Retinal pigment epithelial cell (primary cell): ENCODE measurements around the gene NXPE2.
A peak's percentile ranks its signal among the peaks of the same experiment; 100 is the strongest.

Experiments used
- DNase-seq: peaks from one replicate; pipeline ENCODE4 v3.0.0-alpha.2; 2010; ENCODE audit warnings: low read depth
- H3K4me3 ChIP-seq: 2 replicates; pipeline ENCODE4 v1.5.1; 2011; ENCODE audit warnings: mild to moderate bottlenecking, low read length, control low read depth, moderate library complexity
- TF ChIP-seq, protein P1 (sequence below): conservative IDR thresholded peaks from 2 replicates; pipeline ENCODE4 v1.5.1; 2011; ENCODE audit warnings: low read depth, low read length, control low read depth, inconsistent platforms

NXPE2 gene

DNA sequence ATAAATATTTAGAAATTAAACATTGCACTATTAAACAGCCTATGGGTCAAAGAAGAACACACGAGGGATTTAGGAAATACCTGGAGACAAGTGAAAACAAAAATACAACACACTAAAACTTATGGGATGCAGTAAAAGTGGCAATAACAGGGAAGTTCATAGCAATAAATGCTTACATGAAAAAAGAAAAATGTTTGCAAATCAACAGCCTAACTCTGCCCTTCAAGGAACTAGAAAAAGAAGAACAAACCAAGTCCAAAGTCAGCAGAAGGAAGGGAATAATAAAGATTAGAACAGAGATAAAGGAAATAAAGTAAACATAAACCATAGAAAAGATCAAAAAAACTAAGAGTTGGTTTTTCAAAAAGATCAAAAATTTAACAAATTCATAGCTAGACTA is 31.6 kb downstream of the NXPE2 start:
- no peak for DNase-seq
- TF ChIP-seq, protein P1, sequence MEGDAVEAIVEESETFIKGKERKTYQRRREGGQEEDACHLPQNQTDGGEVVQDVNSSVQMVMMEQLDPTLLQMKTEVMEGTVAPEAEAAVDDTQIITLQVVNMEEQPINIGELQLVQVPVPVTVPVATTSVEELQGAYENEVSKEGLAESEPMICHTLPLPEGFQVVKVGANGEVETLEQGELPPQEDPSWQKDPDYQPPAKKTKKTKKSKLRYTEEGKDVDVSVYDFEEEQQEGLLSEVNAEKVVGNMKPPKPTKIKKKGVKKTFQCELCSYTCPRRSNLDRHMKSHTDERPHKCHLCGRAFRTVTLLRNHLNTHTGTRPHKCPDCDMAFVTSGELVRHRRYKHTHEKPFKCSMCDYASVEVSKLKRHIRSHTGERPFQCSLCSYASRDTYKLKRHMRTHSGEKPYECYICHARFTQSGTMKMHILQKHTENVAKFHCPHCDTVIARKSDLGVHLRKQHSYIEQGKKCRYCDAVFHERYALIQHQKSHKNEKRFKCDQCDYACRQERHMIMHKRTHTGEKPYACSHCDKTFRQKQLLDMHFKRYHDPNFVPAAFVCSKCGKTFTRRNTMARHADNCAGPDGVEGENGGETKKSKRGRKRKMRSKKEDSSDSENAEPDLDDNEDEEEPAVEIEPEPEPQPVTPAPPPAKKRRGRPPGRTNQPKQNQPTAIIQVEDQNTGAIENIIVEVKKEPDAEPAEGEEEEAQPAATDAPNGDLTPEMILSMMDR = no peak

DNA sequence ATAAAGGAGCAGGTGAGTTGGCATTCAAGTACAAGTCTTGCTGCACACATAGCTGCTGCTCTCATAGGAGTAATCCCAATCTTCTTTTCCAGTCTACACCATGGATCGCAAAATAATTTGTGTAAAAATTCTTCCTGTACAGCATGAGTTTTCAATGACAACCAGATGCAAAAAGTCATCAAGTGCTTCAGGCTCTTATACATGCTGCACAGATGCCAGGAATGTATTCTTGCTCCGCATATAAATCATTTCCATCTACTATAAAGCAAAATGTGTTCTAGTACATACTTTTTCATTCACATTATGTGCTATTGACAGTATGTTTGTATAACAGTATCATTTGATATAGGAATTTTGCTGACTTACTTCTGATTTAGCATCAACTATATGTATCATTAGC is 35.4 kb downstream of the NXPE2 start:
- no peak for DNase-seq
- no peak overlapping the region for H3K4me3 ChIP-seq
- TF ChIP-seq, protein P1 = no peak

More for the DNA sequence above, 31.6 kb downstream of the NXPE2 start:
- H3K4me3 ChIP-seq = no peak overlapping the region

DNA sequence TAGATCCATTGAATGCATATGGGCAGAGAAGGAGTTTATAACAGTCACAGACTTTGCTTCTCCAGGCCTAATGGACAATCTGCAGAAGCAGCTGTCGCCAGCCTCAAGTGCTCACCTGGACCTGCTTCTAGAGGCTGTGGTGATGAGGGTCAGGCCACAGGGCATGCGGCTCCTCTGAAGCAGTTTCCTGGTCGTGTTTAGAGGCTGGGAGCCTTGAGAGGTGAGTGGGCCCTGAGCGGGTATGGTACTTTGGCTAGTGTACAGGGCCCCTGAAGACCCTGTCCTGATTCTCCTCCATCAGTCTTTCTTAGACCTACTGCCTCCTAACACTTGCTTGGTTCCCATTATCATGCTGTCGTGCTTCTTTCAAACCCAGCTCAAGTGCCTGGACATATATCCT is 41.2 kb downstream of the NXPE2 start:
- TF ChIP-seq, protein P1 = no peak
- no peak overlapping the region for H3K4me3 ChIP-seq
- DNase-seq = no peak

DNA sequence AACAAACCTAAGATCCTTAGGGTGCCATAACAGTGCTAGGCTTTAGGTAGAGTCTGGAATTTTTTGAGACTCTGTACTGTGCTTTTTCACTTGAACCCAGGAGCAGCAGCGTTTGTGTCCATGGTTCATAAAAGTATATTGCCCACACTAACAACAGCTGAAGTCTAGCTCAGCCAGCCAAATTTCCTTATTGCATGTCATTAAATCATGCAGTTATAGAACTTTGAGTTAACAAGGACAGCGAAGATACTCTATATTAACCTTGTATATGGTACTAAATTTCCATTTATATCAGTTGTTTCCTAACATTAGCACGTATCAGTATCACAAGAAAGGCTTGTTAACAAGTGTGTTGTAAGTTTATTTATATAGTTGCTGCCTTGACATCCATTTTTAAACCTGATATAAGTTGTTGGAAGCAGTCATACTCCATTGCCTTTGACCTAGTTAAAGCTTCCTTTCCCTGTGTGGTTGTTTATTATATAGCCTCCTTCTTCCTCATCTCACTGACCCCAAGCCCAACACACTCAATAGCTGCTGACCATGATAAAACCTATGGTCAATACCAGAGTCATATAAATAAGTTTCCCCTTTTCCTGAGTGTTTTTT is 46.7 kb downstream of the NXPE2 start:
- H3K4me3 ChIP-seq = no peak overlapping the region
- TF ChIP-seq, protein P1 = no peak
- DNase-seq = no peak

DNA sequence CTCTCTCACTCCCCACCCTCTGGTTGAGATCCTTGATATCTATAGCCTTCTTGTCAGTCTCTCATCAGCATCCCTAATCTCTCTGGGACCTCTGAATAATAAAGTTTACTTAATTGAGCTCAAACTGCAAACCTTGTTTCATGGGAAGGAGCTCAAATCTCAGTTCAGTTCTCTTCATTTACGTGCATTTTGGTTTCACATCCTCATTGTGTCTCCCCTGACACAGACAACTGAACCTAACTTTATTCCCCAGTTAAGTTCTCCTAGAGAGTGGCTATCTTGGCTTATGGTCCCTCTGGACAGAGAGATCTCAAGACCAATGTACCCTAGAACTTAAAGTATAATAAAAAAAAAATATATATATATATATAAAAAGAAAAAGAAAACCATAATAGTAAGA is 47.3 kb downstream of the NXPE2 start:
- no peak overlapping the region for H3K4me3 ChIP-seq
- TF ChIP-seq, protein P1 = no peak
- DNase-seq = no peak

DNA sequence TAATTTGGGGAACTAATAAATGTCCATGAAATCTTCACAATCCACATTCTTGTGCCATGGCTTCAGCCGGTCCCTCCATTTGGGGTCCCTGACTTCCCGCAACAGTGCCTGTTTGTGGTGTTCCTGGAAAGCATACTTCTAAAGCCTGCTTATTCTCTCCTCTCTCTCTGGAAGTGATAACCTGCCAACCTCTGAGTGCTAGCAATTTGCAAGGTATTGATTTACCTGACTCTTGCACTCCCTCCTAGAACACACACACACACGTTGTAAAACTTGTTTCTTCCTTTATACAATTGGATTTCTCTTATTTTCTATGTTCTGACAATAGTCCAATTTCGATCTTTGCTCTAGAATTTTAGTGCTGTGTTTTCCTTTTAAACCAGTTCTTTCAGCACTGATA is 58.5 kb downstream of the NXPE2 start:
- H3K4me3 ChIP-seq = no peak overlapping the region
- DNase-seq = no peak
- TF ChIP-seq, protein P1 = no peak

DNA sequence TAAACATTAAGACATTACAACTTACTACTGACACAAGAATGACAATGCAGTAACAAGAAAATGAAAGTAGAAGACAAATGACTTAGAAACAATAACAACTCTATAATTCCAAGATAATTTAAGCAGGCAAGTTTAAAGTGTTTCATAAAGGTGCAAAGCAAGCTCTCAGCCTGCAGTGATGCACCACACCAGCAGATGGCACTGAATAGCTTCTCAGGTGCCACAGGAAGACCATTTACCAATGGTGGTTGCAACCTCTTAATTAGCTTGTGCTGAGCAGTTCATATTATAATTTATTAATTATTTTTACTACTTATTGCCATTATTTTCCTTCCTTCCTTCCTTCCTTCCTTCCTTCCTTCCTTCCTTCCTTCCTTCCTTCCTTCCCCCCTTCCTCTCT is 60.6 kb downstream of the NXPE2 start:
- no peak for DNase-seq
- no peak overlapping the region for H3K4me3 ChIP-seq
- TF ChIP-seq, protein P1 = peak; percentile 72
